Cardiac fibroblast (primary cell): ENCODE results near the gene SCD5.

Source experiments
- DNase-seq, 2 donors: peaks; one replicate each; pipeline versions ENCODE4 v3.0.0 to v3.0.0-alpha.2; 2010; ENCODE audit warnings: low read depth in 2 of 2
- H3K4me3 ChIP-seq, 2 donors: replicated peaks in 1 of 2; 1 replicate in 1 of 2; 2 replicates in 1 of 2; pipeline ENCODE4 v1.5.1; 2011; ENCODE audit warnings: low read depth in 2 of 2, low read length in 2 of 2, mild to moderate bottlenecking in 2 of 2, moderate library complexity in 1 of 2
- TF ChIP-seq, protein P1 (sequence below): IDR thresholded peaks from one replicate; pipeline ENCODE4 v1.5.1; 2011; ENCODE audit warnings: low read depth, mild to moderate bottlenecking, low read length, inconsistent platforms

The SCD5 gene

DNA sequence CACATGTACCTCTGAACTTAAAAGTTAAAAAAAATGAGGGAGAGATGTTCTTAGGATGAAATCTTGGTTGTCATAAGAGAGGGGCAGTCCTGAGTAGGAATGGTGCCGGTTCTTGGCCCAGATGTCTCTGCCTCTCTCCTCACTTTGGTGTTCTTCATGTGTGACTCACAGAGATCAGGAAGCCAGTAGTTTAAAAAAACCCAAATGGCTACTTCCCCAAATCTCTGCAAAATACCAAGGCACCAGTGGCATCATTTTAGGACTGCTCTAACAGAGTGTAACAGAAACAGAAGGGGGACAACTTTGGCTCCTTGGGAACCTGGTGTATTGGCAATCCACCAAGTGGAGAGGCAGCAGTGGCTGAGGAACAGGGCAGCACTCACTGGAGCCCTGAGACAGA is 116.8 kb downstream of the SCD5 start:
- no peak overlapping the region for H3K4me3 ChIP-seq
- DNase-seq = peak in 1 of 2 donors; percentile 13
- TF ChIP-seq, protein P1, sequence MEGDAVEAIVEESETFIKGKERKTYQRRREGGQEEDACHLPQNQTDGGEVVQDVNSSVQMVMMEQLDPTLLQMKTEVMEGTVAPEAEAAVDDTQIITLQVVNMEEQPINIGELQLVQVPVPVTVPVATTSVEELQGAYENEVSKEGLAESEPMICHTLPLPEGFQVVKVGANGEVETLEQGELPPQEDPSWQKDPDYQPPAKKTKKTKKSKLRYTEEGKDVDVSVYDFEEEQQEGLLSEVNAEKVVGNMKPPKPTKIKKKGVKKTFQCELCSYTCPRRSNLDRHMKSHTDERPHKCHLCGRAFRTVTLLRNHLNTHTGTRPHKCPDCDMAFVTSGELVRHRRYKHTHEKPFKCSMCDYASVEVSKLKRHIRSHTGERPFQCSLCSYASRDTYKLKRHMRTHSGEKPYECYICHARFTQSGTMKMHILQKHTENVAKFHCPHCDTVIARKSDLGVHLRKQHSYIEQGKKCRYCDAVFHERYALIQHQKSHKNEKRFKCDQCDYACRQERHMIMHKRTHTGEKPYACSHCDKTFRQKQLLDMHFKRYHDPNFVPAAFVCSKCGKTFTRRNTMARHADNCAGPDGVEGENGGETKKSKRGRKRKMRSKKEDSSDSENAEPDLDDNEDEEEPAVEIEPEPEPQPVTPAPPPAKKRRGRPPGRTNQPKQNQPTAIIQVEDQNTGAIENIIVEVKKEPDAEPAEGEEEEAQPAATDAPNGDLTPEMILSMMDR = no peak

- no peak for DNase-seq
- H3K4me3 ChIP-seq = no peak overlapping the region
- TF ChIP-seq, protein P1 = no peak
These were observed 117.8 kb downstream of the SCD5 start for GRCh38 chr4:82680834-82681233.

- no peak for DNase-seq
- H3K4me3 ChIP-seq = no peak overlapping the region
- TF ChIP-seq, protein P1 = no peak
These were observed 119.1 kb downstream of the SCD5 start for GRCh38 chr4:82679531-82679930.

GRCh38 chr4:82678051-82678450 is 120.5 kb downstream of the SCD5 start:
- peak in 1 of 2 donors; percentile 58 for DNase-seq
- H3K4me3 ChIP-seq = no peak overlapping the region
- TF ChIP-seq, protein P1 = no peak

- H3K4me3 ChIP-seq = no peak overlapping the region
- TF ChIP-seq, protein P1 = no peak
- DNase-seq = no peak
These were observed 121.3 kb downstream of the SCD5 start for GRCh38 chr4:82677327-82677726.

GRCh38 chr4:82667761-82668480 is 130.7 kb downstream of the SCD5 start:
- TF ChIP-seq, protein P1 = no peak
- no peak overlapping the region for H3K4me3 ChIP-seq
- no peak for DNase-seq
